Liver (tissue), 9 donors: ENCODE data around the gene TMEM273. TPM values are rescaled to one million over a fixed set of nuclear protein-coding genes. Genes with fewer than 3 reads are reported as not detected.

Experiments used
- DNase-seq: peaks from one replicate; pipeline ENCODE4 v3.0.0-alpha.2; 2017; ENCODE audit warnings: low spot score
- H3K27ac ChIP-seq, 2 donors: one replicate each; pipeline ENCODE4 v1.7.0; 2013; ENCODE audit warnings: inconsistent platforms in 2 of 2, low read length in 2 of 2, control low read depth in 1 of 2, low read depth in 1 of 2, mild to moderate bottlenecking in 1 of 2
- H3K27me3 ChIP-seq, 4 donors: one replicate each; pipeline versions ENCODE4 v1.6.1 to v1.7.0; 2013; ENCODE audit warnings: low read length in 3 of 4, inconsistent platforms in 1 of 4, mild to moderate bottlenecking in 1 of 4, moderate library complexity in 1 of 4; ENCODE audit not compliant: control insufficient read depth in 4 of 4, insufficient read depth in 4 of 4
- H3K36me3 ChIP-seq, 4 donors: one replicate each; pipeline versions ENCODE4 v1.6.1 to v1.7.0; 2013; ENCODE audit warnings: low read length in 3 of 4, mild to moderate bottlenecking in 3 of 4, low read depth in 1 of 4, moderate library complexity in 1 of 4; ENCODE audit not compliant: control insufficient read depth in 4 of 4, insufficient read depth in 3 of 4
- H3K4me1 ChIP-seq, 4 donors: one replicate each; pipeline versions ENCODE4 v1.6.1 to v1.7.0; 2013; ENCODE audit warnings: low read length in 3 of 4, mild to moderate bottlenecking in 3 of 4, moderate library complexity in 1 of 4; ENCODE audit not compliant: control insufficient read depth in 4 of 4, insufficient read depth in 4 of 4
- H3K4me3 ChIP-seq, 3 donors: one replicate each; pipeline versions ENCODE4 v1.6.1 to v1.7.0; 2013; ENCODE audit warnings: low read length in 3 of 3, control low read depth in 1 of 3, low read depth in 1 of 3, mild to moderate bottlenecking in 1 of 3
- H3K9ac ChIP-seq, 2 donors: one replicate each; pipeline ENCODE4 v1.7.0; 2013; ENCODE audit warnings: low read length in 2 of 2, mild to moderate bottlenecking in 2 of 2, moderate library complexity in 2 of 2, control low read depth in 1 of 2, low read depth in 1 of 2
- H3K9me3 ChIP-seq, 4 donors: one replicate each; pipeline versions ENCODE4 v1.6.1 to v1.7.0; 2013; ENCODE audit warnings: low read length in 3 of 4; ENCODE audit not compliant: control insufficient read depth in 4 of 4
- EGR1 ChIP-seq, 2 donors: IDR thresholded peaks; 2 replicates each; pipeline ENCODE4 v1.6.1; 2016 to 2018; ENCODE audit warnings: antibody characterized with exemption in 2 of 2, low read depth in 2 of 2
- FOXA1 ChIP-seq: IDR thresholded peaks from 2 replicates; pipeline ENCODE4 v1.6.1; 2016; ENCODE audit warnings: antibody characterized with exemption
- FOXA2 ChIP-seq: IDR thresholded peaks from 2 replicates; pipeline ENCODE4 v1.6.1; 2016; ENCODE audit warnings: antibody characterized with exemption
- GABPA ChIP-seq, 2 donors: IDR thresholded peaks in 1 of 2; conservative IDR thresholded peaks in 1 of 2; 2 replicates each; pipeline ENCODE4 v1.6.1; 2016; ENCODE audit warnings: antibody characterized with exemption in 2 of 2, mild to moderate bottlenecking in 1 of 2, moderate library complexity in 1 of 2
- HNF4A ChIP-seq, 2 donors: conservative IDR thresholded peaks; 2 replicates each; pipeline ENCODE4 v1.6.1; 2016; ENCODE audit warnings: antibody characterized with exemption in 2 of 2, mild to moderate bottlenecking in 2 of 2
- HNF4G ChIP-seq: IDR thresholded peaks from 2 replicates; pipeline ENCODE4 v1.6.1; 2016; ENCODE audit warnings: antibody characterized with exemption
- JUND ChIP-seq, 2 donors: IDR thresholded peaks; 2 replicates each; pipeline ENCODE4 v1.6.1; 2016; ENCODE audit warnings: antibody characterized with exemption in 2 of 2
- RAD21 ChIP-seq, 2 donors: IDR thresholded peaks; 2 replicates each; pipeline ENCODE4 v1.6.1; 2016; ENCODE audit warnings: antibody characterized with exemption in 2 of 2, mild to moderate bottlenecking in 2 of 2
- RXRA ChIP-seq, 2 donors: IDR thresholded peaks; 2 replicates each; pipeline ENCODE4 v1.6.1; 2017 to 2018; ENCODE audit warnings: antibody characterized with exemption in 2 of 2, mild to moderate bottlenecking in 1 of 2
- TAF1 ChIP-seq: conservative IDR thresholded peaks from 2 replicates; pipeline ENCODE4 v1.6.1; 2016; ENCODE audit warnings: antibody characterized with exemption, mild to moderate bottlenecking
- YY1 ChIP-seq: IDR thresholded peaks from 2 replicates; pipeline ENCODE4 v1.6.1; 2016; ENCODE audit warnings: antibody characterized with exemption, mild to moderate bottlenecking
- WGBS: extraction: QIAGEN DNeasy Blood & Tissue Kit; methylation state at CpG from one replicate; pipeline ENCODE4 v1.1.7; 2013; 5-methylcytosine and 5-hydroxymethylcytosine counted together
- polyA plus RNA-seq, 2 donors: library from polyadenylated mRNA; stranded (reverse) in 1 of 2; unstranded in 1 of 2; fragments of 200-250 nt in 1 of 2; fragments of >200 nt in 1 of 2; fragmentation: Nextera tagmentation in 1 of 2; extraction: Ambion mirVana in 1 of 2; gene quantifications; one replicate each; pipeline versions ENCODE4 v1.2.1 to v1.2.3, GENCODE V29; 2013 to 2015
- total RNA-seq, 2 donors: library from RNA; depleted of rRNA; stranded (reverse); fragments of >200 nt; gene quantifications; one replicate each; pipeline ENCODE4 v1.2.3, GENCODE V29; 2014
- TF ChIP-seq, protein P1 (sequence below): IDR thresholded peaks from 2 replicates; pipeline ENCODE4 v1.6.1; 2016; ENCODE audit warnings: antibody characterized with exemption, mild to moderate bottlenecking
- TF ChIP-seq, protein P2 (sequence below): IDR thresholded peaks from 2 replicates; pipeline ENCODE4 v1.6.1; 2016; ENCODE audit warnings: antibody characterized with exemption
- TF ChIP-seq, protein P3 (sequence below): IDR thresholded peaks from 2 replicates; pipeline ENCODE4 v1.6.1; 2016; ENCODE audit warnings: antibody characterized with exemption
- TF ChIP-seq, protein P4 (sequence below): IDR thresholded peaks from 2 replicates; pipeline ENCODE4 v1.6.1; 2016; ENCODE audit warnings: antibody characterized with exemption
- TF ChIP-seq, protein P5 (sequence below): fragments of 150-350 bp; IDR thresholded peaks from 2 replicates; pipeline ENCODE4 v1.5.1; 2017; ENCODE audit warnings: improper control_type of control experiment, low read depth, low read length; ENCODE audit not compliant: missing input control
- donor health status: healthy.
- donor health status: healthy.
- donor health status: healthy.
- donor health status: healthy.
- donor health status: healthy.

The TMEM273 gene
- total and polyA plus RNA-seq, 4 donors, result 2.5 to 9.5 (median 4.5) TPM

DNA sequence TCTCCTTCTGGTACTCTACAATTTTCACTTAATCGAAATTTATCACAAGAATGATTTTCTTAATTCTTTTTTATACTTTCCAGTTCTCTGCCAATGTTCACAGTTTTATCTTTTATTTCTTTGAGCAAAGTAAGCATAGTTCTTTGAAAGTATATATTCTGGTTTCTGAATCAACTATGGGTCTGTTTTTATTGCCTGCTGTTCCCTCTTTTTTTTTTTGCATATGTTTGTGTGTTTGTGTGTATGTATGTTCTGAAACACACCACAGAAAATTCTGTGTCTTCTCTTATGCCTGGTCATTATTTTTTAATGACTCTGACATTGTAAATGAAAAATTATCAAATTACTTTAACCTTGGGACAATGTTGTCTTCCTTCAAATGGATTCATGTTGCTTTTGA is 15.9 kb upstream of the TMEM273 start:
- WGBS, result 58% methylated on average over 1 of the region's 1 CpG
- H3K27ac ChIP-seq, result no peak overlapping the region
- H3K9ac ChIP-seq, result no peak overlapping the region

DNA sequence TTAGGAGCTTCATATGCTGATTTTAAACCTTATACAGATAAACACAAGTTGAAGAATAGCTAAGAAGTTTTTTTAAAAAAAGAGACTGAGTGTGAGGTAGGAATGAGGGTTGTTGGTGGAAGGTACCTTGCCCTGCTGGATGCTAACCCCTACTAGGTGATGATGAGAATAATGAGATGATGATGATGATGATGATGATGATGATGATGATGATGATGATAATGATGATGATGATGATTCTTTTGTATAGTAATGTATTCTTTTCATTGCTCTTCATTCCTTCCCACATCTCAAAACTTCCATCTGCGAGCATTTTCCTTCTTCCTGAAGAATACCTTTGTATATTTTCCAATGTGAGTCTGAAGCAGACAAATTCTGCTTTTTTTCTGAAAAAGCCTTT is 14.1 kb upstream of the TMEM273 start:
- Histone ChIP-seq H3K9ac (no peak overlapping the region), H3K27ac (no peak overlapping the region), H3K27me3 (peaks cover 0 to 5% (median under 1%) of the 10 kb centered on the region in 4 donors), H3K36me3 (no peaks in the 10 kb centered on the region), H3K4me1 (no peaks in the 10 kb centered on the region), H3K4me3 (no peak overlapping the region), H3K9me3 (no peaks in the 10 kb centered on the region)
- WGBS, result 86% methylated on average over 1 of the region's 1 CpG
- TF ChIP-seq EGR1 (IDR thresholded peaks at IDR 0.05; ENCODE audit: low read depth in 2 of 2), result no peak
- TF ChIP-seq FOXA2, result no peak
- TF ChIP-seq YY1, result no peak
- TF ChIP-seq, protein P1, sequence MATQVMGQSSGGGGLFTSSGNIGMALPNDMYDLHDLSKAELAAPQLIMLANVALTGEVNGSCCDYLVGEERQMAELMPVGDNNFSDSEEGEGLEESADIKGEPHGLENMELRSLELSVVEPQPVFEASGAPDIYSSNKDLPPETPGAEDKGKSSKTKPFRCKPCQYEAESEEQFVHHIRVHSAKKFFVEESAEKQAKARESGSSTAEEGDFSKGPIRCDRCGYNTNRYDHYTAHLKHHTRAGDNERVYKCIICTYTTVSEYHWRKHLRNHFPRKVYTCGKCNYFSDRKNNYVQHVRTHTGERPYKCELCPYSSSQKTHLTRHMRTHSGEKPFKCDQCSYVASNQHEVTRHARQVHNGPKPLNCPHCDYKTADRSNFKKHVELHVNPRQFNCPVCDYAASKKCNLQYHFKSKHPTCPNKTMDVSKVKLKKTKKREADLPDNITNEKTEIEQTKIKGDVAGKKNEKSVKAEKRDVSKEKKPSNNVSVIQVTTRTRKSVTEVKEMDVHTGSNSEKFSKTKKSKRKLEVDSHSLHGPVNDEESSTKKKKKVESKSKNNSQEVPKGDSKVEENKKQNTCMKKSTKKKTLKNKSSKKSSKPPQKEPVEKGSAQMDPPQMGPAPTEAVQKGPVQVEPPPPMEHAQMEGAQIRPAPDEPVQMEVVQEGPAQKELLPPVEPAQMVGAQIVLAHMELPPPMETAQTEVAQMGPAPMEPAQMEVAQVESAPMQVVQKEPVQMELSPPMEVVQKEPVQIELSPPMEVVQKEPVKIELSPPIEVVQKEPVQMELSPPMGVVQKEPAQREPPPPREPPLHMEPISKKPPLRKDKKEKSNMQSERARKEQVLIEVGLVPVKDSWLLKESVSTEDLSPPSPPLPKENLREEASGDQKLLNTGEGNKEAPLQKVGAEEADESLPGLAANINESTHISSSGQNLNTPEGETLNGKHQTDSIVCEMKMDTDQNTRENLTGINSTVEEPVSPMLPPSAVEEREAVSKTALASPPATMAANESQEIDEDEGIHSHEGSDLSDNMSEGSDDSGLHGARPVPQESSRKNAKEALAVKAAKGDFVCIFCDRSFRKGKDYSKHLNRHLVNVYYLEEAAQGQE, result no peak
- TF ChIP-seq JUND (IDR thresholded peaks at IDR 0.05), result no peak
- TF ChIP-seq, protein P2, sequence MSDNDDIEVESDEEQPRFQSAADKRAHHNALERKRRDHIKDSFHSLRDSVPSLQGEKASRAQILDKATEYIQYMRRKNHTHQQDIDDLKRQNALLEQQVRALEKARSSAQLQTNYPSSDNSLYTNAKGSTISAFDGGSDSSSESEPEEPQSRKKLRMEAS, result no peak
- no peak for TF ChIP-seq FOXA1
- no peak for TF ChIP-seq HNF4A (conservative IDR thresholded peaks at IDR 0.05)
- TF ChIP-seq, protein P3, sequence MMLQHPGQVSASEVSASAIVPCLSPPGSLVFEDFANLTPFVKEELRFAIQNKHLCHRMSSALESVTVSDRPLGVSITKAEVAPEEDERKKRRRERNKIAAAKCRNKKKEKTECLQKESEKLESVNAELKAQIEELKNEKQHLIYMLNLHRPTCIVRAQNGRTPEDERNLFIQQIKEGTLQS, result no peak
- TF ChIP-seq, protein P4, sequence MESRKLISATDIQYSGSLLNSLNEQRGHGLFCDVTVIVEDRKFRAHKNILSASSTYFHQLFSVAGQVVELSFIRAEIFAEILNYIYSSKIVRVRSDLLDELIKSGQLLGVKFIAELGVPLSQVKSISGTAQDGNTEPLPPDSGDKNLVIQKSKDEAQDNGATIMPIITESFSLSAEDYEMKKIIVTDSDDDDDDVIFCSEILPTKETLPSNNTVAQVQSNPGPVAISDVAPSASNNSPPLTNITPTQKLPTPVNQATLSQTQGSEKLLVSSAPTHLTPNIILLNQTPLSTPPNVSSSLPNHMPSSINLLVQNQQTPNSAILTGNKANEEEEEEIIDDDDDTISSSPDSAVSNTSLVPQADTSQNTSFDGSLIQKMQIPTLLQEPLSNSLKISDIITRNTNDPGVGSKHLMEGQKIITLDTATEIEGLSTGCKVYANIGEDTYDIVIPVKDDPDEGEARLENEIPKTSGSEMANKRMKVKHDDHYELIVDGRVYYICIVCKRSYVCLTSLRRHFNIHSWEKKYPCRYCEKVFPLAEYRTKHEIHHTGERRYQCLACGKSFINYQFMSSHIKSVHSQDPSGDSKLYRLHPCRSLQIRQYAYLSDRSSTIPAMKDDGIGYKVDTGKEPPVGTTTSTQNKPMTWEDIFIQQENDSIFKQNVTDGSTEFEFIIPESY, result no peak
- TF ChIP-seq, protein P5, sequence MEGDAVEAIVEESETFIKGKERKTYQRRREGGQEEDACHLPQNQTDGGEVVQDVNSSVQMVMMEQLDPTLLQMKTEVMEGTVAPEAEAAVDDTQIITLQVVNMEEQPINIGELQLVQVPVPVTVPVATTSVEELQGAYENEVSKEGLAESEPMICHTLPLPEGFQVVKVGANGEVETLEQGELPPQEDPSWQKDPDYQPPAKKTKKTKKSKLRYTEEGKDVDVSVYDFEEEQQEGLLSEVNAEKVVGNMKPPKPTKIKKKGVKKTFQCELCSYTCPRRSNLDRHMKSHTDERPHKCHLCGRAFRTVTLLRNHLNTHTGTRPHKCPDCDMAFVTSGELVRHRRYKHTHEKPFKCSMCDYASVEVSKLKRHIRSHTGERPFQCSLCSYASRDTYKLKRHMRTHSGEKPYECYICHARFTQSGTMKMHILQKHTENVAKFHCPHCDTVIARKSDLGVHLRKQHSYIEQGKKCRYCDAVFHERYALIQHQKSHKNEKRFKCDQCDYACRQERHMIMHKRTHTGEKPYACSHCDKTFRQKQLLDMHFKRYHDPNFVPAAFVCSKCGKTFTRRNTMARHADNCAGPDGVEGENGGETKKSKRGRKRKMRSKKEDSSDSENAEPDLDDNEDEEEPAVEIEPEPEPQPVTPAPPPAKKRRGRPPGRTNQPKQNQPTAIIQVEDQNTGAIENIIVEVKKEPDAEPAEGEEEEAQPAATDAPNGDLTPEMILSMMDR, result no peak
- TF ChIP-seq HNF4G, result no peak
- TF ChIP-seq TAF1, result no peak
- TF ChIP-seq GABPA (IDR thresholded peaks at IDR 0.05 in 1 of 2, conservative IDR thresholded peaks at IDR 0.05 in 1 of 2), result no peak
- TF ChIP-seq RAD21 (IDR thresholded peaks at IDR 0.05), result no peak
- no peak for DNase-seq

More for the DNA sequence above, 15.9 kb upstream of the TMEM273 start:
- Histone ChIP-seq H3K4me1 (no peaks in the 10 kb centered on the region), H3K9me3 (no peaks in the 10 kb centered on the region), H3K27me3 (peaks cover 0 to 5% (median under 1%) of the 10 kb centered on the region in 4 donors), H3K4me3 (no peak overlapping the region), H3K36me3 (no peaks in the 10 kb centered on the region)
- TF ChIP-seq EGR1 (IDR thresholded peaks at IDR 0.05; ENCODE audit: low read depth in 2 of 2), result no peak
- TF ChIP-seq RXRA (IDR thresholded peaks at IDR 0.05), result no peak
- TF ChIP-seq FOXA1, result no peak
- TF ChIP-seq JUND (IDR thresholded peaks at IDR 0.05), result no peak
- no peak for DNase-seq
